Calu3 (cell line): ENCODE measurements around the gene TMPRSS11A. TPM values are rescaled to one million over a fixed set of nuclear protein-coding genes. Genes with fewer than 3 reads are reported as not detected.

Source experiments
- BruUV-seq: library from RNA; stranded (reverse); fragments of 400-500 nt; replicated peaks from 2 replicates; lab custom pipeline; 2021; lab: Mats Ljungman, UMichigan
- CTCF ChIA-PET: fragments of 300-600 bp; sonication (Branson Sonifier 250); formaldehyde crosslinking; loops from one replicate; lab custom pipeline; 2022; ENCODE audit warnings: antibody characterized with exemption; lab: Charles Lee
- DNase-seq: peaks from one replicate; pipeline ENCODE4 v3.0.0; 2022
- H3K27ac Mint-ChIP-seq: one replicate; pipeline ENCODE4 v1.8.0; 2022; ENCODE audit warnings: mixed read lengths; ENCODE audit not compliant: unreplicated experiment
- H3K27me3 Mint-ChIP-seq: one replicate; pipeline ENCODE4 v1.8.0; 2022; ENCODE audit warnings: mixed read lengths; ENCODE audit not compliant: unreplicated experiment
- H3K36me3 Mint-ChIP-seq: one replicate; pipeline ENCODE4 v1.8.0; 2022; ENCODE audit warnings: mild to moderate bottlenecking, moderate library complexity, mixed read lengths; ENCODE audit not compliant: insufficient read depth, unreplicated experiment
- H3K4me1 Mint-ChIP-seq: one replicate; pipeline ENCODE4 v1.8.0; 2022; ENCODE audit warnings: mild to moderate bottlenecking, low read depth, mixed read lengths; ENCODE audit not compliant: unreplicated experiment
- H3K4me3 Mint-ChIP-seq: one replicate; pipeline ENCODE4 v1.8.0; 2022; ENCODE audit warnings: mild to moderate bottlenecking, low read depth, moderate library complexity, mixed read lengths; ENCODE audit not compliant: unreplicated experiment
- H3K9me3 Mint-ChIP-seq: one replicate; pipeline ENCODE4 v1.8.0; 2022; ENCODE audit warnings: low read depth, mixed read lengths; ENCODE audit not compliant: unreplicated experiment
- CTCF ChIP-seq: fragments of 200-600 bp; IDR thresholded peaks from one replicate; pipeline ENCODE4 v1.8.0; 2022; ENCODE audit warnings: antibody characterized with exemption; ENCODE audit not compliant: unreplicated experiment
- intact Hi-C: fragments of 100-400 bp; cut with micrococcal nuclease; formaldehyde crosslinking; loops from one replicate; pipeline ENCODE4 v1.10.0; 2022; ENCODE audit not compliant: unreplicated experiment
- total RNA-seq: library from RNA; stranded (reverse); gene quantifications from 2 replicates; pipeline ENCODE4 v1.2.3, GENCODE V29; 2022

Gene TMPRSS11A
- total RNA-seq, 1 experiment from 2014 or later = not detected

GRCh38 chr4:67935888-67936287 lies 27.4 kb downstream of the TMPRSS11A start:
- CTCF ChIA-PET = no interaction called here
- no peak for TF ChIP-seq CTCF
- no TSS peak for BruUV-seq
- Mint-ChIP-seq H3K36me3 (no peaks in the 10 kb centered on the region), H3K4me1 (no peaks in the 10 kb centered on the region), H3K9me3 (peaks cover 4% of the 10 kb centered on the region), H3K27me3 (no peaks in the 10 kb centered on the region), H3K27ac (no peak overlapping the region), H3K4me3 (no peak overlapping the region)
- no peak for DNase-seq
- intact Hi-C loops = no loop called here

- Mint-ChIP-seq H3K4me1 (no peaks in the 10 kb centered on the region), H3K27me3 (no peaks in the 10 kb centered on the region), H3K9me3 (peaks cover 4% of the 10 kb centered on the region), H3K4me3 (no peak overlapping the region), H3K27ac (no peak overlapping the region), H3K36me3 (no peaks in the 10 kb centered on the region)
- DNase-seq = no peak
- BruUV-seq = no TSS peak
- intact Hi-C loops = no loop called here
- CTCF ChIA-PET = no interaction called here
- no peak for TF ChIP-seq CTCF
Observed at GRCh38 chr4:67934628-67935027, 28.7 kb downstream of the TMPRSS11A start.

DNA sequence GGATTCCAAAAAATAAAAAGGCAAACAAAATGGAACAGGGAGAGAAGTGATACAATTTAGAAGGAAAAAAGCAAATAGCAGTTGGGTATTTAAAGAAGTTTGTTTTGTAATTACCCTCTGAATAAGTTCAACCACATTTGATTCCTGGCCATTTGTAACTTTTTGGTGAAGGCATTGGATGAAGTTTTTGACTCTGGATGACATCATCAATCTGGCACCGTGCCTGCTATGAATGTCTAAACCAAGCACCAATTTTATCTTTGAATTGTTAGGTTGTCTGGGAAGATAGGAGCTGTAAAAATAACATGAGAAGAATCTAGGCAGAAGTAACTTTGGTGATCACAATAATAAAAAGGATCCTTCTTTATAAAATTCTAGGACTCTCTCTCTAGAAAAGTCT lies 29.5 kb downstream of the TMPRSS11A start:
- CTCF ChIA-PET = no interaction called here
- Mint-ChIP-seq H3K27me3 (no peaks in the 10 kb centered on the region), H3K27ac (no peak overlapping the region), H3K4me1 (no peaks in the 10 kb centered on the region), H3K36me3 (no peaks in the 10 kb centered on the region), H3K9me3 (peaks cover 4% of the 10 kb centered on the region), H3K4me3 (no peak overlapping the region)
- no peak for DNase-seq
- intact Hi-C loops = no loop called here
- BruUV-seq = no TSS peak
- TF ChIP-seq CTCF = no peak

DNA sequence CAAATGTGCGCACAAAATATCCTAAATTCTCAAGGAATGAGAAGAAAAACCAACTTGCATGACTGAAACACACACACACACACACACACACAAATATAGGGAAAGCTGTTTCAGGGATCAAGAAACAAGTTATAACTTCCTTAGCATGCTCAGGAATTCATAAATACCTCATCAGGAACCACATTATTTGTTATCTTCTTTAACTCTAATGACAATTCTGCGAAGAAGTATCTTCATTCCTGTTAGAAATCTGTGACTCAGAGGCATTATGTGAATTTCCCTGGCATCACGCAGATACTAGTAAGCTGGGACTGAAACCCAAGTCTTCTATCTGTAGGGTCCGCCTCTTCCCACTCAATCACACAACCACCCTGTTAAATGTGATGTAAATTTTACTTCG lies 30.3 kb downstream of the TMPRSS11A start:
- Mint-ChIP-seq H3K9me3 (no peaks in the 10 kb centered on the region), H3K4me3 (no peak overlapping the region), H3K4me1 (no peaks in the 10 kb centered on the region), H3K27ac (no peak overlapping the region), H3K27me3 (no peaks in the 10 kb centered on the region), H3K36me3 (no peaks in the 10 kb centered on the region)
- CTCF ChIA-PET = no interaction called here
- no peak for TF ChIP-seq CTCF
- DNase-seq = no peak
- intact Hi-C loops = no loop called here
- no TSS peak for BruUV-seq
